Mucosa of descending colon (tissue), 3 donors: Measurements from ENCODE around the gene PAQR4. TPM values are rescaled to one million over a fixed set of nuclear protein-coding genes. Genes with fewer than 3 reads are reported as not detected.
A peak's percentile ranks its signal among the peaks of the same experiment; 100 is the strongest.

ENCODE experiments used
- ATAC-seq: fragments of 200-7000 bp; cut with Tn5 transposase; one replicate; pipeline ENCODE4 v1.9.1; 2020; ENCODE audit warnings: mild to moderate bottlenecking, moderate library complexity
- DNase-seq, 3 donors: peaks; one replicate each; pipeline ENCODE4 v3.0.0-alpha.2; 2020
- H3K36me3 ChIP-seq: fragments of 200-600 bp; one replicate; pipeline ENCODE4 v1.8.0; 2021; ENCODE audit warnings: low read depth, mild to moderate bottlenecking
- H3K4me1 ChIP-seq: fragments of 200-600 bp; one replicate; pipeline ENCODE4 v1.8.0; 2021; ENCODE audit warnings: low read depth, mild to moderate bottlenecking
- H3K4me3 ChIP-seq: fragments of 200-600 bp; one replicate; pipeline ENCODE4 v1.8.0; 2021; ENCODE audit warnings: mild to moderate bottlenecking
- H3K9me3 ChIP-seq: fragments of 200-600 bp; one replicate; pipeline ENCODE4 v1.8.0; 2021; ENCODE audit warnings: mild to moderate bottlenecking
- CTCF ChIP-seq: fragments of 200-600 bp; IDR thresholded peaks from one replicate; pipeline ENCODE4 v1.8.0; 2022; ENCODE audit warnings: antibody characterized with exemption, mild to moderate bottlenecking
- intact Hi-C, 2 donors: fragments of 100-400 bp; cut with DNase I in 1 of 2; cut with micrococcal nuclease in 1 of 2; formaldehyde crosslinking; loops; one replicate each; pipeline versions ENCODE4 v1.11.0 to v1.11.1; 2022; cut with DNase I, micrococcal nuclease
- total RNA-seq, 3 donors: library from RNA; stranded (reverse); fragmentation: NEBNext Ultra II Directional in 2 of 3; extraction: Animal tissue kit (Norgen Biotek cat#: 25700) in 2 of 3; gene quantifications; one replicate each; pipeline versions ENCODE4 v1.2.1 to v1.2.4, GENCODE V29; 2021 to 2023
- donor health status: DM: no; HTN: no; CAD: no; lungs with moderate emphysema.
- donor health status: DM: no; HTN: no; CAD: no.
- donor health status: DM: no; HTN: yes; CAD: no.

Gene PAQR4
- total RNA-seq, 3 donors from 2014 or later = 4.2 to 16.1 (median 8.0) TPM

- intact Hi-C loops = no loop called here
- H3K4me1 ChIP-seq = peaks cover 36% of the 10 kb centered on the region
- no peaks in the 10 kb centered on the region for H3K36me3 ChIP-seq
- TF ChIP-seq CTCF = no peak
- ATAC-seq (no peak), DNase-seq (no peak)
- H3K9me3 ChIP-seq = no peaks in the 10 kb centered on the region
- H3K4me3 ChIP-seq = no peak overlapping the region
Measured at GRCh38 chr16:3008690-3009037, 39.5 kb downstream of the PAQR4 start.

GRCh38 chr16:3009568-3010390, 40.6 kb downstream of the PAQR4 start:
- Histone ChIP-seq H3K4me3 (no peak overlapping the region), H3K4me1 (peaks cover 33% of the 10 kb centered on the region), H3K9me3 (no peaks in the 10 kb centered on the region), H3K36me3 (no peaks in the 10 kb centered on the region)
- intact Hi-C loops = no loop called here
- no peak for DNase-seq
- no peak for TF ChIP-seq CTCF
- ATAC-seq = no peak

- Histone ChIP-seq H3K9me3 (no peaks in the 10 kb centered on the region), H3K4me3 (no peak overlapping the region), H3K4me1 (peaks cover 29% of the 10 kb centered on the region), H3K36me3 (no peaks in the 10 kb centered on the region)
- intact Hi-C loops = no loop called here
- no peak for DNase-seq
- no peak for ATAC-seq
- TF ChIP-seq CTCF = no peak
Measured at GRCh38 chr16:3010510-3010909, 41.4 kb downstream of the PAQR4 start.

- H3K4me1 ChIP-seq = peaks cover 11% of the 10 kb centered on the region
Measured at GRCh38 chr16:3012246-3012645, 43.1 kb downstream of the PAQR4 start.

GRCh38 chr16:3012828-3013420, 43.8 kb downstream of the PAQR4 start, which contains the start of gene CLDN9:
TSS of gene CLDN9 (plus strand) at chr16:3012923. CDS start at chr16:3013363, 440 bp downstream.
- peak; percentile 63 to 76 (median 73) for DNase-seq
- peaks cover 5% of the 10 kb centered on the region for H3K4me1 ChIP-seq
- H3K9me3 ChIP-seq = no peaks in the 10 kb centered on the region
- H3K4me3 ChIP-seq = no peak within 1 kb of the TSS
- peak; percentile 81 for ATAC-seq
- no peak for TF ChIP-seq CTCF
- H3K36me3 ChIP-seq = no peaks in the 10 kb centered on the region
- intact Hi-C loops = no loop called here

More at GRCh38 chr16:3012246-3012645, 43.1 kb downstream of the PAQR4 start:
- H3K36me3 ChIP-seq = no peaks in the 10 kb centered on the region
- DNase-seq (no peak), ATAC-seq (no peak)
- no peak overlapping the region for H3K4me3 ChIP-seq
- no peaks in the 10 kb centered on the region for H3K9me3 ChIP-seq
- TF ChIP-seq CTCF = no peak
- intact Hi-C loops = no loop called here
